Thyroid gland (tissue), 4 donors: ENCODE data around the gene SP100.

Experiments
- CTCF ChIP-seq, 6 experiments: fragments of 200-600 bp in 3 of 6; fragments of 450-650 bp in 3 of 6; sonication (generic) in 3 of 6; IDR thresholded peaks; one replicate each; pipeline ENCODE4 v1.5.1; 2016 to 2019; ENCODE audit warnings: antibody characterized with exemption in 6 of 6, mild to moderate bottlenecking in 2 of 6, inconsistent platforms in 1 of 6, moderate library complexity in 1 of 6
- POLR2A ChIP-seq, 2 donors: fragments of 450-650 bp; IDR thresholded peaks; one replicate each; pipeline ENCODE4 v1.6.1; 2017; ENCODE audit warnings: antibody characterized with exemption in 2 of 2, mild to moderate bottlenecking in 2 of 2, moderate library complexity in 1 of 2

DNA sequence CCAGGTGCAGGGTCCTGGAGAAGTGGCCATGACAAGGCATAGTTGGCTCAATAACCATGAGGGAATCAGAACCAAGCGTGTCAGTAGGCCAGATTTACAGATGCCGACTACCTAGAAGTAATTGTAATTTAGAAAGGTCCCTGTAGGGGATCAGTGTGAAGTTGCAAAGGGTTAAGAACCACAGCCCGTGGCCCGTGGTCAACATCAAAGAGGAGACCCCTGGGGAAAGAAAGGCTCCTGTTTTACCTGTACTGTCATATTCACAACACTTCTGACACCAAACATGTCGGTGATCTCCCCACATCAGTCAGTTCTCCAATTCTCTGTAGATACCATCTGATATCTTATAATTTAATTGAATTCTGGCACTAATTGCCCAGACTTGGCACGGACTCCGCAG is 31.0 kb downstream of the SP100 start:
- no peak for TF ChIP-seq CTCF (IDR thresholded peaks at IDR 0.05)
- no peak for TF ChIP-seq POLR2A (IDR thresholded peaks at IDR 0.05)
